ENCODE data around the gene XCR1.

GRCh38 chr3:46058981-46059380, 31.7 kb upstream of the XCR1 start:
- TF ChIP-seq, protein P1, sequence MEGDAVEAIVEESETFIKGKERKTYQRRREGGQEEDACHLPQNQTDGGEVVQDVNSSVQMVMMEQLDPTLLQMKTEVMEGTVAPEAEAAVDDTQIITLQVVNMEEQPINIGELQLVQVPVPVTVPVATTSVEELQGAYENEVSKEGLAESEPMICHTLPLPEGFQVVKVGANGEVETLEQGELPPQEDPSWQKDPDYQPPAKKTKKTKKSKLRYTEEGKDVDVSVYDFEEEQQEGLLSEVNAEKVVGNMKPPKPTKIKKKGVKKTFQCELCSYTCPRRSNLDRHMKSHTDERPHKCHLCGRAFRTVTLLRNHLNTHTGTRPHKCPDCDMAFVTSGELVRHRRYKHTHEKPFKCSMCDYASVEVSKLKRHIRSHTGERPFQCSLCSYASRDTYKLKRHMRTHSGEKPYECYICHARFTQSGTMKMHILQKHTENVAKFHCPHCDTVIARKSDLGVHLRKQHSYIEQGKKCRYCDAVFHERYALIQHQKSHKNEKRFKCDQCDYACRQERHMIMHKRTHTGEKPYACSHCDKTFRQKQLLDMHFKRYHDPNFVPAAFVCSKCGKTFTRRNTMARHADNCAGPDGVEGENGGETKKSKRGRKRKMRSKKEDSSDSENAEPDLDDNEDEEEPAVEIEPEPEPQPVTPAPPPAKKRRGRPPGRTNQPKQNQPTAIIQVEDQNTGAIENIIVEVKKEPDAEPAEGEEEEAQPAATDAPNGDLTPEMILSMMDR (IDR thresholded peaks at IDR 0.05), result no peak
- no peak for TF ChIP-seq POLR2A (IDR thresholded peaks at IDR 0.05)
